ENCODE data around the gene NAMPT.

DNA sequence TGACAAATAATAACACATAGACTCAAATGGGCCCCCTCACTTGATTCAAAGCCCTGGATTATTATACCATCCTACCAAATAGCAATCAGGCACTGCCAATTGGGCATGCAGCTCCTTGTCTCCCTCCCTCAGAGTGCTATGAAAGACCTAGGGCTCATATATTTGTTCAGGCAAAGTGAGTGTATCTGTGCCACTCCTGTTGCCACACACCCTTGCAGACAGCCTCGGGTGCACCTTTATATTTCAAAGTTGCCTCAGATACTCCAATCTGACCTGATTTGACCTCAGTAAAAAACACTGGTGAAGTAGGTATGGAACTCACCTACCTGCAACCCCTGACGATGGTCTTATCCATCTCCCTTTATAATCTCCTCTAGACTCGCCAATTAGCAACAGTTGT is 3.0 kb upstream of the NAMPT start:
- TF ChIP-seq, protein P1, sequence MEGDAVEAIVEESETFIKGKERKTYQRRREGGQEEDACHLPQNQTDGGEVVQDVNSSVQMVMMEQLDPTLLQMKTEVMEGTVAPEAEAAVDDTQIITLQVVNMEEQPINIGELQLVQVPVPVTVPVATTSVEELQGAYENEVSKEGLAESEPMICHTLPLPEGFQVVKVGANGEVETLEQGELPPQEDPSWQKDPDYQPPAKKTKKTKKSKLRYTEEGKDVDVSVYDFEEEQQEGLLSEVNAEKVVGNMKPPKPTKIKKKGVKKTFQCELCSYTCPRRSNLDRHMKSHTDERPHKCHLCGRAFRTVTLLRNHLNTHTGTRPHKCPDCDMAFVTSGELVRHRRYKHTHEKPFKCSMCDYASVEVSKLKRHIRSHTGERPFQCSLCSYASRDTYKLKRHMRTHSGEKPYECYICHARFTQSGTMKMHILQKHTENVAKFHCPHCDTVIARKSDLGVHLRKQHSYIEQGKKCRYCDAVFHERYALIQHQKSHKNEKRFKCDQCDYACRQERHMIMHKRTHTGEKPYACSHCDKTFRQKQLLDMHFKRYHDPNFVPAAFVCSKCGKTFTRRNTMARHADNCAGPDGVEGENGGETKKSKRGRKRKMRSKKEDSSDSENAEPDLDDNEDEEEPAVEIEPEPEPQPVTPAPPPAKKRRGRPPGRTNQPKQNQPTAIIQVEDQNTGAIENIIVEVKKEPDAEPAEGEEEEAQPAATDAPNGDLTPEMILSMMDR (IDR thresholded peaks at IDR 0.05; ENCODE audit: insufficient read depth, low read length) = no peak
- TF ChIP-seq REST (IDR thresholded peaks at IDR 0.05; ENCODE audit: insufficient replicate concordance, low read depth) (no peak), GABPA (IDR thresholded peaks at IDR 0.05; ENCODE audit: low read depth) (no peak), POLR2AphosphoS5 (IDR thresholded peaks at IDR 0.05; ENCODE audit: low read depth) (no peak)
